HG03103 (cell line): ENCODE measurements around the gene VPS13D.
A peak's percentile ranks its signal among the peaks of the same experiment; 100 is the strongest.

Source experiments
- ATAC-seq: cut with Tn5 transposase; IDR thresholded peaks from one replicate; pipeline ENCODE4 v1.9.1; 2021; ENCODE audit warnings: low read depth; ENCODE audit not compliant: unreplicated experiment

VPS13D gene

DNA sequence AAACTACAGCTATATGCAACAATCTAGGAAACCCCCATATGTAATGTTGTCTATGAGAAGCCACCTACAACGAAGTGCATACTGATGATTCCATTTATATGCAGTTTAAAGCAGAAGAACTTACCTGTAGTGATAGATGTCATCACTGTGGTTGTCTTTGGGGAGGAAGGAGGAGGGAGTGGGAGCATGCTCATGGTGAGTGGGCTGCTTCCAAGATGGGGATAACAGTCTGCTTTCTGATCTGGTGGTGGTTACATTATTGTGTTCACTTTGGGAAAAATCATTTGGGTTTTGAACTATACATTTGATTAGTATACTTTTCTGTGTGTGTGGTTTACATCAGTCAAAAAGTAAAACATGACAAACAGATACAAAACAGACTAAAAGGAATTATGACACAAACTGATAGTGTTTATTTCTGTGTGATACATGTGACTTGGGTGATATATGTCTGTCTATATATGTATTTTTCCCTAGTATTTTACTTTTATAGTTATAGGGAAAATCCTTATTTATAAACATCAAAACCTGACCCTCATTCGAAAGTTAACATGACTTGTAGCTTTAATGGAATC, 184.7 kb downstream of the VPS13D start:
- no peak for ATAC-seq

DNA sequence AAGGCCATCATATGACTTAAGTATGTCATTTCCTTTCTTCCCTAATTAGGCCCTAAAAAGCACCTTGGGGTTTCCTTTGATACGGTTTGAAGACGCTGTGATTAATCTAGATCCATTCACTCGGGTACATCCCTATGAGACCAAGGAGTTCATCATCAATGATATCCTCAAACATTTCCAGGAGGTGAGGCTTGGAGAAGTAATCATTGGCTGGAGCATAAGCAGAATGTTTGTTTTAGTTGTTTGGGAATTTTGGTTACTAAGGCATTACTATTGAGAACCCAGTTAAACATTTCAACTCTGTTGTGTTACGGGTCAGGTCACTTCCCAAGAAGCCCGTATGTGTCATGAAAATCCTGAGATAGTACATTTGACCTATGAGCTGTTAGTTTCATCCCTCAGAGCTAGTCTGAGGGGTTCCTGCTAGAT, 185.2 kb downstream of the VPS13D start:
- no peak for ATAC-seq

DNA sequence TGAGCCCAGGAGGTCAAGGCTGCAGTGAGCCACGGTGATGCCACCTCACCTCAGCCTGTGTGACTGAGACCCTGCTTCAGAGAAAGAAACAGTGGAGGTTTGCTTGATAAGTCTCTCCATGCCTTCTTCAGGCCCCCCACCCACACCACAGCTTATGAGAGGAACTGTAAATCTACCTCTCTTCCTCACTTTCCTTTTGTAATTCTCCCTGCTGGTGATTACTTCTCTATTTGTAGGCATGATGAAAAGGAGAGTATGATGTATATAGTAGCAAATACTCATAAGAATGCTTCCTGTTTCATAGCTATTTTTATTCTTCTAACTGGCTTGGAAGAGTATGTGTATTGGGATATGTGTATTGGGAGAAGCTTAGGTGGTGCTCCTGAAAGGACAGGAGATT, 186.3 kb downstream of the VPS13D start:
- ATAC-seq, result no peak

DNA sequence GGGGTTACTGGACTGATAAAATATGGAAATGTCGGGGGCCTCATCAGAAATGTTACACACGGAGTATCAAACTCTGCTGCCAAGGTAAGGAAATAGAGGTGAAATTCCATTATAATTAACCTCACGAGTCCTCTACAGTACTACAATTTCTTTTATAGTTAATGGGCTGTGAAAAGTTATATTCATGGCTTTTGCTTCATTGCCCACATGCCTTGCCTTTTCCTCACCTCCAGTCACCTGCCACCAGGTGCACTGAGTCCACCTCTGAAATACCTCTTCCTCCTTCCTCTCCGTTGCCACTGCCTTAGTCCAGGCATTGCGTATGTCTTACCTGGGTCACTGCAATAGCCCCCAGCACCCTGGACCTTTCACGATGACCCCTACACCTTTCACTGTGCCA, 186.9 kb downstream of the VPS13D start:
- no peak for ATAC-seq

DNA sequence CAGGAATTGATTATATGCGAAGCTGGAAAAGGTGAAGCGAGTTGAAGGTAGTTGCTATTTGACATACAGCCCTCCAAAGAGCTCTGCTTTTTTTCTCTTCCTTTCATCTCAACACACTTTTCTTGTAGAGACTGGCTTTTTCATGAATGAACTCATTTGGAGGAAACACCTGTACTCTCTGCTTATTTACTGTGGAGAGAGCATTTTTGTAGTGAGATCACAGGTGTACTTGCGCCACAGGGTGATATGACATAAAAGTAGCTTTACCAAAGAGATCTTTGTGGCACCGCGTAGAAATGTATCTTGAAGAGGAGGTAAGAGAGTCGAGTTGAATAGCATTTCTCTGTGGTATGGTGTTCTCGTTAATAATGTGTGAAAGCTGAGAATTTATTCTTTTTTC, 187.6 kb downstream of the VPS13D start:
- ATAC-seq, result no peak

DNA sequence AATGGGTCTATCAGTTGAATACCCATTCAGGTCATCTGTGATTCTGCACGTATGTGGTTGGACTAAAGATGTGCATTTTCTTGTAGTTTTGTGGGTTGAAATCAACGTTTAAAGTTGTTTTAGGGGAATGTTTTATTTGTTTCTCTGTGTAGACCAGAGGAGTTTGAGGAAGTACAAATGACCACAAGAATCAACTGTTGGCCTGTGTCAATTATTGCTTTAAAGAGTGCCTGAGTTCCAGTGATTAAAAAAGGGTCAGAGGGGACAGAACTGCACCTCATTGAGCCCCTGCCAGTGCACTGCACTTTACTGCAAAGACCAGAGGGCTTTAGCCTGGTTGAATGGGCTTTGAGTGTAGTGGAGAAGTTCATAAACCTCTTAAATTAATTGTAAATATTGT, 190.3 kb downstream of the VPS13D start:
- no peak for ATAC-seq

DNA sequence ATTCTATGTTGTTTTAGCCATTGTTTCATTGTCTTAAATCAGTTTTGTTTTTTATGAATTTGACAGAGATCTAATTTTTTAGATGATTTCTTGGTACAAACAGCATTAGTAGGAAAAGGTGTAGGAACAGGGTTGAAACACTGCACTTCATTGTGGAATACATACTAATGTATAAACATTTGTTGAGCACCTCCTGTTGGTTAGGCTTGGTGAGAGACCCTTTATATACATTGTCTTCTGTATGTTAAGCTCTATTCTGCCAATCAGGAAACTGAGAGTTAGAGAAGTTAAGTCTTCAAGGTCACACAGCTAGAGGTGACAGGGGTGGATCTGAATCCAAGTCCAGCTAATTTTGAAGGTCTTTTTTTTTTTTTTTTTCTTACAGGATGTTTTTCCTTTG, 192.7 kb downstream of the VPS13D start:
- no peak for ATAC-seq

DNA sequence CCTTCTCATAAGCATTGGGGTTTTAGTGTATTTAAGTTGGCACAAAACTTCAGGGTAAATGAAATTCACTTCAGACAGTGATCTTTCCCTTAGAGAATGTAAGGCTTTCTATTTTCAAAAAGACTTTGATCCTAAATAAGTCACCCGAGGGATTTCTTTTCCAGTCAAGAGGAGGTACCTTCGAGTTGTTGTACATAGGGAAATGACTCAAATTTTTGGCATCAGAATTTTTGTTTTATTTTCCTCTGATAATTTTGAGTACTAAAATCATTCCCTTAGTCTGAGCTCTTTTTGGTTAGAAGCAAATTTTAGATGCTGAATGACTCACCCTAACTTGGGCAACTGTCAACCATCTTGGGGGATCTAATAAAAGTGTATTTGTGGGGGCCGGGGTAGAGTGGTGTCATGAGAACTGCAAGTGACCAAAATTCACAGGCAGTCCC, 194.3 kb downstream of the VPS13D start:
- ATAC-seq, result no peak

DNA sequence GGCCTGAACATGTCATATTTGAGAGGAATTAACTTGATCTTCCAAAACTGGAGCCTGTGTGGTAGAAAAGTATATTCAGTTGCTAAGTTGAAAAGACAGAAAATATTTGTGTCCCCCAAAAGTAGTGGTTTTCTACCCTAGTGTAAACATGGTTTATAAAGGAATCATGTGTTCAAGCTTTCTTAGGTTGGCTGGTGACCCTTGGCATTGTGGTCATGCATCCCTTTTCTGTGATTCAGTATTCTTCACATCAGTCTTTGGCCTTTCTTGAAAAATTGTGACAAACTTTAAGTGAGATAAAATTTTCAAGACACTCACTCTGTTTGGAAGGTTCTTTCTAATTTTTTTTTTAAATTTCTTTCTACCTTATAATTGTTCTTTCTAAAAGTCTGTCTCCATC, 195.0 kb downstream of the VPS13D start:
- ATAC-seq, result no peak

DNA sequence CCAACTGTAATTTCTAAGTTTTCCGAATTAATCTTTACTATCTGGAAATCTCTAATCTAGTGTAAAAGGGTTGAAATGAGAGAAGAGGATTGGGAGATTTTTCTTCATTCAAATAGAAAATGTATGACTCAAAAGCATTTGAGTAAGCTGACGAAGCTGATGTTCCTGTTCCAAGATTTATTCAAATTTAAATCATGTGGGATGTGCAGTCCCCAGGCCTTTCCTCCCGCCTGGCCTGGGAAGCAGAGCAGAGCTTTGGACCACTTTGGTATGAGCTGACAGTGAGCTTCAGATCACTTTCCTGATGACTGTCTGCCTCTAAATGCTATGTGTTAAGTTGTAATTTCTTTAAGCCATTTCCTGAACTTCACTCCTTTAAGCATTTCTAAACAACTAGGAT, 196.2 kb downstream of the VPS13D start:
- ATAC-seq, result no peak

DNA sequence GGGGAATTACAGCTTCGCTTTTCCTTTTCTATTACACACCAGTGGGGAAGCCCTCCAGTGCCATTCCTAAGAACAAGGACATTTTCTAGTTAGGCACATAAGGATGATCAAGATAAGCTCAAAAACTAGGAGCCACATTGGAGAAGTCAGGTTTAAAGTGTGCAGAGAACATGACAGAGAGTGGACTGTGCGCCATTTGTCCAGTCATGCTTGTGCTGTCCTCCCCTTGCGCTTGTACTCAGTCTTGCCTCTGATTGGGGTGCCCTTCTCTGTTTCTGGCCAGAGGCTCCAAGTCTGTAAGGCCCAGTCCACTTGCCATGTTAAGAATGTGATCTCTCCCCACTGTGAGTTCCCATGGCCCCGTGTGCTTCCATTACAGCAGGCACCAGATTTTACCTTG, 198.5 kb downstream of the VPS13D start:
- no peak for ATAC-seq

DNA sequence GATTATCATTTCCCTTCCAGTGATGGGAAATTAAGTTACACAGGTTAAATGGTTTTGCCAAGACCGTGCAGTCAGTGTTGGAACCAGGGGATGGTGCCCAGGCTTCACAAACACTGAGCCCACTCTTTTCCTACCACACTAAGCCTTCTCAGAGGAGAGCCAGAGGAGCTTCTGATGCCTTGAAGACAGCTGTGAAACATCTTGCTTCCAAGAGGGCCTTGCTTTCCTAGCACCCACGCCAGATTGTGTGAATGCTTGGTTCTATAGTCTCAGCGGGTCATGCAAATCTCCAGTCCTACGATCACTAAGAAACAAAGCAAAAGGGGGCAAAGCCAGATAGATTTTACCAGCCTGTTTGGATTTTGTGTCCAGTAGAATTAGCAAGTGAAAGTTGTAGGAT, 200.7 kb downstream of the VPS13D start:
- ATAC-seq, result no peak

DNA sequence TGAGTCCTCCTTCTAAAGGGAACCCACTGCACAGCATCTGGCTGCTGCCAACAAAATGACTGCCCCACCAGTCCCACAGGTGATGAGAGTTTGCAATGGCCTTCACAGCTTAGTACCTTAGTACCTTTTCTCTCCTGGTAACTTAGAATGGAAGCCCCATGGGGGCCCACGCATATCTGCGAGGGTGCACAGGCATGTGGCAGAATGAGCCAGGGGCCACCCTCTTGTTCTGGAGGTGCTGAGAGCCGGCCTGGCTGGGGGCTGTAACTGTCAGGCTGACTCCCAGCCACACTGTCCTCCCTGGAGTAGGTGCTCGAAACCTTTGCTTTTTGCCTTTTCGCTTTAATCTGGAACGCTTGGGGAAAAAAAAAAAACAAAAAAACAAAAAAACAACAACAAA, 203.1 kb downstream of the VPS13D start:
- no peak for ATAC-seq

DNA sequence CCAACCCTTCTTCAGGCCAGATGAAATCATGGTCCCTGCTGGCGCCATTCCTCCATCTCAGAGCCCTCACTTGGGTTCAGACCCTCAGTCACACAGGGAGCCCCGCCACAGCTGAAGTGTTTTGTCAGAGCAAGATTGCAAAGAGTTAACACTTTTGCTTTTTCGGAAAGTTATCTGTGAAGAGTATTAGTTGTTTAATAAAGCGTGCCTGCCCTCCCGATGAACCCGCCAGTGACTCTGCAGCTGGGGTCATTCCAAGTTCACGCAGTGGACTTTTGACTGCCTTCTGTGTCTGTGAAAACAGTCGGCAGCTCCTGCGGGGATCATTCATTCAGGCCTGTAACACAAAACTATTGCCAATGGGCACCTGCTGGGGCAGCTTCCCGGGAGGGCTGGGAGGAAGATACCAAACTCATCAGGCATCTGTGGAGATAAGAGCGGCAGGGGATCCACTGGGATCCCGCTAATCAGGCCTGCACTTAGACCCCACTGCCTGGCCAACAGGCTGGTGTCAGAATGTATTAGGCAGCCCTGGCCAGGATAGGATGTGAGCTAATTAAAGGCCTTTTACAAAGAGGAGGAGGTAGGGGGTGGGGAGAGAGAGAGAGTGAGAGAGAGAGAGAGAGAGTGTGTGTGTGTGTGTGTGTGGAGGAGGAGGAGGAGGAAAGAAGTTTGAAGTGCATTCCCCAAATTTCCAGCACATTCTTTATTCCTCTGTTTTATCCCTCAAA, 203.7 kb downstream of the VPS13D start:
- no peak for ATAC-seq

DNA sequence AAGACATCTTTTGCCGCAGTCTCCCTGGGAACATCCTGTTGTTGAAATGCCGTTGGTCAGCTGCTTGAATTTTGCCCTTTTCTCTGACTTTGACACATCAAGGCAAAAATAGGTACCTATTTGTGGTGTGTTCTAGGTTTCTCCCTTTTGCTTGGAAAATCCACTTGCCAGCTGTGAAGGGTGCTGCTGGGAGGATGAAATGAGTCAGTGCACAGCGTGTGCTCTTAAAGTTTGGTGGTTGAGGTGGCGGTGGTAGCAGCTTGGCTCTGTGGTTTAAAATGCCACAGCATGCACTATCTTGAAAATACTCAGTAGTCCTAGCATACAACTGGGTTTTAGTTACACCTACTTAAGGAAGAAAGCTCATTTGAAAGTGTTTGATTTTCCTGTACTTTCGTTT, 204.3 kb downstream of the VPS13D start:
- ATAC-seq, result no peak

DNA sequence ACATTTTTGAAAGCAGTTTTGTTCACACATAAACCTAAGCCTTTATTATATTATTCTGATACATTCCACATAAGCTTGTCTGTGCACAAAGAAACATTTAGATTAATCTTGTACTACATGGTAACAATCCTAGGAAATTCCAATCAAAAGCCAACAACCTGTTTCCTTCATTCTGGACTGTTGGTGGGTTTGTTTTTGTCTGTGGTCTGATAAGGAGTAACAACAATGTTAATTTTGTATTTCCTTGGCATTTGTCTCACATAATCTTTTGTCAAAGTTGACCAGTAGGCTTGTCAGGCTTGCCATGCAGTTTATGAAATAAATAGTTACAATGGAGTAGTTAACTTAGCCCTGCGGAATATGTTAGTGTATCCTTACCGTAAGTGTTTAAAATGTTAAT, 204.9 kb downstream of the VPS13D start:
- no peak for ATAC-seq

DNA sequence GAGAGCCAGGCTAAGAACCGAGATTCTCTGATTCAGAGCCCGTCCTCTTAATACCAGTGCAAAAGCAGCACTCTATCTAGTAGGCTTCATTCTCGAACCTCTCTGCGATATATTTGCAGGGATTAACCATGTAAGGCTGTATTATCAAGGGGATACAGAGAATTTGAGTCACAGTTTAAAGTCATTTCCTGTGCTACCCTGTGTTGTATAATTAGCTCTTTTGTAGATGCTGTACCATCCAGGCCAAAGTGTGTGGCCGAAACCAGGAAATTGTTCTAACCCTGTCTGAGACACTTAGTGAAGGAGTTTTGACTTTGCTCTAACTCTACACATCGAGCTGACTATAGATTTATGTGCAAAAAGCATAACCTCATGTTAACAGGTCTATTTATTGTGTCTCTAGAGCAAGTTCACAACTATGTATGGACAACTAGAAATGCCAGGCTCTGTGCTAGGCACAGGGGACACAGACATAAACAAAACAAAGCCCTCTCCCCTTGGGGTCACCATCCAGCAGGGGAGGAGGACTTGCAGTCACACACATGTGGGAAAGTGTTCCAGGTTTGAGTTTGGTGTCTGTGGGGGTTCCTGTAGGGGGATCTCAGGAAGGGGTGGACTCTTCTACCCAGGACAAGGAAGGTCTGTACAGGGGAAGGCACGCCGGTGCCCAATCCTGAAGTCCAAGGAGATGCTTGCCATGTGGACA, 206.0 kb downstream of the VPS13D start:
- ATAC-seq, result peak; percentile 74

DNA sequence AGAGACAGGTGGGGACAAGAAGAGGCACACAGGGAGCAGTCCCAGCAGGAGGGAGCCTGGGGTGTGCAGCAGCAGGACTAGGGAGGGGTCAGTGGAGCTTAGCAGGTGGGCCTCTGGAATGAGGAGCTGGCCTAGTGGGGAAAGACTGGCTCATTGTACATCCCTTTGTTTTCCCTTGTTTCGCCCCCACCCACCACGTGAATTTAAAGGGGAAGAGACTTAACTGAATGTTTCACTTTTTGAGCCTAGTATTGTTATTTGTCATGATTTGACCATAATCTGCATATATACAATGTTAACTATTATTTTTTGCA, 206.5 kb downstream of the VPS13D start:
- no peak for ATAC-seq

DNA sequence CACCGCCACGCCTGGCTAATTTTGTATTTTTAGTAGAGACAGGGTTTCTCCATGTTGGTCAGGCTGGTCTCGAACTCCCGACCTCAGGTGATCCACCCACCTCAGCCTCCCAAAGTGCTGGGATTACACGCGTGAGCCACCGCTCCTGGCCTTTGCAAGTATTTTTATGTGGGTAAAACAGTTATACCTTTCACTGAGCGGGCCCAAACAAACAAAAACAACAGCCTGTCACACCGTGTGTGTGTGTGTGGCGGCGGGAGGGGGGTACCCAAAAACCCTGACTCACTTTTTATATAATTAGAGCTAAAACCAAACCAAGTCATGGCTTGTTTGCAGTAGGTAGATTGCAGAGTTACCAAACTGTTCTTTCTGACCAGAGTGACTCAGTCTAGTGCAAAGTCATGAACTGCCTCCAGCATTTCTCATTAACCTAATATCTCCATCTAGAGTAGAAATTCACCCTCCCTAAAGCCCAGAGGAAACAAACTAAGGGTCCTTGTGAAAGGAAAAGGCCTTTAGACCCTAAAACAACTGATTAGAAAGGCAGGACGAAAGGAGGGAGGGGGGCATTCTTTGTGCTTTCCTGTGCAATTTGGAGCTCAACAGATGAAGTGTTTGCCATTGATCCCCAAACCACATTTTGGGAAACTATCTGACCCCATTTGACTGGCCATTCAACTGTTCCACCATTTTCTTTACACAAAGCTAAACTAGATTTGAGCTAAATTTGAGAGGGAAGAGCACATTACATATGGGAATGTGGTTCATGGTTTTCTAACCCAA, 207.2 kb downstream of the VPS13D start:
- ATAC-seq, result no peak

DNA sequence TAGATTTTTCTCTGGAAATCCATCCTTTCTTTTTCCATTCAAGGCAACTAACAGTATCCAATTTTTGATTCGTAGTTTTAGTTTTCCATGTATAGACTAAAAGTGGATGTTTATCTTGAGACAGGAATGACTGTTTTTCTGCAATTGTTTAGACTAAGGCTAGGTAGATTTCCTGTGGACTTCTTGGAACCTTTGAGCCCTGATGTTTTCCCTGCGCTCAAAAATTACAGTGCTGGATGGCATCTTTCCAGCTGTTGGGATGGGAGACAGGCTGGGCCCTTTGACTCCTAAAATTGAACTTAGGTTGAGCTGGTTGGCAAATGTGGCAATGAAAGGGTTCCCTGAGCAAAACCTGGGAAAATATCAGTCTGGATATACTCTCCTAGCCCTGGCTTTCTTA, 207.8 kb downstream of the VPS13D start:
- ATAC-seq, result no peak

DNA sequence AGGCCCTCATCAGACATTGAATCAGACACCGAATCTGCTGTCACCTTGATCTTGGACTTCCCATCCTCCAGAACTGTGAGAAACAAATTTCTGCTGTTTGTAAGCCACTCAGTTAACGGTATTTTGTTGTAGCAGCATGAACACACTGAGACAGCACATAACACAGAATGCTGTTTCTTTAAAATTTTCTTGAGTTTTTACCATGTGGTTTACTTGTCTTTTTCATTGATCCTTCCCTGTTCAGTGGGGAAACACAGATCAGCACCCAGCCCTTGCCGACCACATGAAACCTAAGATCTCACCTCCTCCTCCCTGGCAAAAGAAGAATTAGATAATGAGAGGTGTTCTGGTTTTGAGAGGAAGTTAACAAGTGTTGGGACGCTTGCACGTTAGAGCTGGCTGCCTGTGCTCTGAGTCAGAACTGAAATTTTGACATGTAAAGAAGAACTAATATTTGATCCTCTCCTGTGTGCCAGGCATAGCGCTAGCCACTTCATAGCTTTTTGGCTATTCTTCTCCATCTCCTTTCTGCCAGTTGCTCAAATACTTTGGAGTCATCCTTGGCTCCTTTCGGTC, 208.6 kb downstream of the VPS13D start:
- peak; percentile 38 for ATAC-seq
